SH-SY5Y (cell line): ENCODE data around the gene UBR4.

ENCODE experiments used
- GATA2 ChIP-seq: IDR thresholded peaks from 2 replicates; pipeline ENCODE4 v1.6.1; 2011; ENCODE audit warnings: mild to moderate bottlenecking, low read depth, low read length
- GATA3 ChIP-seq: IDR thresholded peaks from 2 replicates; pipeline ENCODE4 v1.6.1; 2011; ENCODE audit warnings: low read depth, mild to moderate bottlenecking, low read length, moderate library complexity

- TF ChIP-seq GATA3 = no peak
- TF ChIP-seq GATA2 = no peak
Observed at GRCh38 chr1:19036041-19036812, 173.8 kb downstream of the UBR4 start.
